ENCODE results near the gene CREBL2.

CREBL2 gene

DNA sequence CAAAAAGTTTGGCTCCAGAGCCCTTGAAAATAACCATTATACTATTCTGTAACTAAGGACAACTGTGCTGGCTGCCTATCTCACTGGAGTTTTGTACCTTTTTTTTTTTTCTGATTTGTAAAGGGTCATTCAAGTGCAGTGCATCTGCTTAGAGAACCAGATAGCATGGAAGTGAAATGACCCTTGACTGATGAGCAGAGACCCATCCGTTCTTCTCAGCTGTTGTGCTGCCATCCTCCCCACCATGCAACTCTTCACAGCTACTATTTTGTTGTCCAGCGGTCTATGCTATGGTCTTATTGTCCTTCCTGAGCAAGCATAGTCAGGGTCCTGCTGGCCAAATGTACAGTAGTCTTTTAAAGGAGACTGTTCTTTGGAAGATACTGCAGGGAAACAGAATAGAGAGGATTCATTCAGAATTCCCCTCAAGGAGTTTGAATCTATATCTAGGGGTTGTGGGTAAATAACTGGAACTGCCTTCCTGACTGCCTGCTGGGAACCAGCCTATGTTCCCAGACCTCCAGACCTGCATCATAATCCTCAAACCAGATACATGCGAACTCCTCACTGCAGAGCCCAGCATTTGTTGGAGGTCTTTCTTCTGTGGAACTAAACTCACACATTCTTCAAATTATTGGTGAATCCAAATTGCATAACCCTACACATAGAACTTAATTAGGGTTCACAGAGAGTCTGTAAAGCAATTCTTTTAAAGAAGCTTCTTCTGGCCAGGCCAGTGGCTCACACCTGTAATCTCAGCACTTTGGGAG is 43.2 kb downstream of the CREBL2 start:
- no peak overlapping the region for H3K27ac Mint-ChIP-seq
- H3K36me3 Mint-ChIP-seq, result no peaks in the 10 kb centered on the region
- ATAC-seq (ENCODE audit: low read depth) (no peak), DNase-seq (ENCODE audit: low spot score in 2 of 2) (no peak)
- H3K9me3 Mint-ChIP-seq, result peaks cover 3% of the 10 kb centered on the region
- peaks cover 2% of the 10 kb centered on the region for H3K27me3 Mint-ChIP-seq
- peaks cover 5% of the 10 kb centered on the region for H3K4me1 Mint-ChIP-seq
- no peak overlapping the region for H3K4me3 Mint-ChIP-seq

DNA sequence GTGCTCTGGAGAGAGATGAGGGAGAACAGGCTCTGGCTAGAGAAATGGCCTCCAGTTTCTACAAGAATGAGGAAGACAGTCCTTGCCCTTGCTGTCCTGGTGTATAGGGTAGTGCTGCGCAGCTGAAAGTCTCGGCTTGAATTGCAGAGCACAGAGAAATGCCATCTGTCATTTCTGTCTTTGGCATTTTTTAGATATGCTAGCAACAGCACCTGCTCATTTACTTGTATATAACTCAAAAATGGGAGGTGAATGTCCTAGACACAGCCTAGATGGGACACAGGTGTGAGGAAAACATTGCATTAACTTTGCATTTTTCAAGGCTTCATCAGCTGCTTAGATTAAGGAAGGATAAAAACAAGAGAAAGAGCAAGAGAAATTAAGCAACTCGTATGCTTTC is 48.5 kb downstream of the CREBL2 start:
- peaks cover 10% of the 10 kb centered on the region for H3K27me3 Mint-ChIP-seq
- no peak for DNase-seq (ENCODE audit: low spot score in 2 of 2)
- H3K27ac Mint-ChIP-seq, result no peak overlapping the region
- no peaks in the 10 kb centered on the region for H3K36me3 Mint-ChIP-seq
- H3K4me1 Mint-ChIP-seq, result peaks cover 9% of the 10 kb centered on the region
- no peaks in the 10 kb centered on the region for H3K9me3 Mint-ChIP-seq
- no peak overlapping the region for H3K4me3 Mint-ChIP-seq
- no peak for ATAC-seq (ENCODE audit: low read depth)

DNA sequence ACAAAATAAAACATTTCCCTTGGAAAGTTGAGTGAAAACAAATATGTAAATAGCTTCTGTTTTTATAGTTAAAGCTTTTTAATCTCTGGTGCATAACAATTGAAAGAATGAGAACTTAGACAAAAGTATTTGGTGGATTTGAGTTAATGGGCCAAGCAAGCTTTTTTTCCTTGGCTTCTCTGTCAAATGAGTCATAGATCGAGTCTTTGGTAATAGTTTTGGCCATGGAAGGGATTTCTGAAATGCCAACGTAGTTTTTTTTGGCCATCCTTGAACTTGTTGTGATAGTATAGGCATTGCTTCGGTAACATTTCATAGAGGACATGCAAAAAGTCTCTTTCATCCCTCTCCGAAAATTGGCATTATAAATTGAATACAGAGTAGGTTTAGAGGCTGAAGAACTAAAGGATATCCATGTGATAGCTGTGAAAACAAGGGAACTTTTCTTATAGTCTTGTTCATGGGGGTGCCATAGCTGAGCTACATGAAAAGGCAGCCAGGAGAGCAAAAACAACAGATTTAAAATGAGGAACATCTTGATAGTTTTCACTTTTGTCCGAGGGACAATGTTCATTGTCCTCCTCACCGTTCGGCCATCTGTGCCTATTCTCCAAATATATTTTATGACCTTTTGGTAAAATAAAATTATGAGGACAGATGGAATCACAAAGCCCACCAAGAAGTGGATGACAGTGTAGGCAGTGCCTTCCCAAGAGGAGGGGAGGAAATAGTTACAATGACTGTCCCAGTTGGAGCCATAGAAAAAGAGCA is 49.6 kb downstream of the CREBL2 start:
- Mint-ChIP-seq H3K4me1 (peaks cover 4% of the 10 kb centered on the region), H3K9me3 (no peaks in the 10 kb centered on the region), H3K27me3 (peaks cover 10% of the 10 kb centered on the region), H3K4me3 (no peak overlapping the region), H3K27ac (no peak overlapping the region), H3K36me3 (no peaks in the 10 kb centered on the region)
- ATAC-seq (ENCODE audit: low read depth) (no peak), DNase-seq (ENCODE audit: low spot score in 2 of 2) (no peak)

DNA sequence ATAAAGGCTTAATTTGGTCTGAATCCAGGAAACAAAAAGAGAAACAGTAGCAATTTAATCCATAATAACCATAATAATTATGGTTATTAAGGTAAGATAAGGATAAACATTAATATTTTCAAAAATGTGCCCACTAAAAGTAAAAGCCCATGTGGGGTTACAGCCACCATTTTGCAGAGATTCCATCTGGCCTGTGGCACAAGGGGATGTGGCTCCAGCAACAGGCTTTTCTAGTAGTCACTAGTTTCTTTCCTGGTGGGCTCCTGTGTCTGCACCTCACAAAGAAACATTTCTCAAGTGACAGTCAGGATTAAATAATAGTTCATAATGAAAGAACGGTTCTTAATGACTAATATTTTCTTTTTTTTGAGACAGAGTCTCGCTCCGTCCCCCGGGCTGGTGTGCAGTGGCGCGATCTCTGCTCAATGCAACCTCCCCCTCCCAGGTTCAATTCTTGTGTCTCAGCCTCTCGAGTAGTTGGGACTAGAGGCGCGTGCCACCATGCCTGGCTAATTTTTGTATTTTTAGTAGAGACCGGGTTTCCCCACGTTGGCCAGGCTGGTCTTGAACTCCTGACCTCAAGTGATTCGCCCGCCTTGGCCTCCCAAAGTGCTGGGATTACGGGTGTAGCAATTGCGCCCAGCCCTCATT is 52.1 kb downstream of the CREBL2 start:
- ATAC-seq (ENCODE audit: low read depth), result no peak
- no peak overlapping the region for H3K27ac Mint-ChIP-seq

DNA sequence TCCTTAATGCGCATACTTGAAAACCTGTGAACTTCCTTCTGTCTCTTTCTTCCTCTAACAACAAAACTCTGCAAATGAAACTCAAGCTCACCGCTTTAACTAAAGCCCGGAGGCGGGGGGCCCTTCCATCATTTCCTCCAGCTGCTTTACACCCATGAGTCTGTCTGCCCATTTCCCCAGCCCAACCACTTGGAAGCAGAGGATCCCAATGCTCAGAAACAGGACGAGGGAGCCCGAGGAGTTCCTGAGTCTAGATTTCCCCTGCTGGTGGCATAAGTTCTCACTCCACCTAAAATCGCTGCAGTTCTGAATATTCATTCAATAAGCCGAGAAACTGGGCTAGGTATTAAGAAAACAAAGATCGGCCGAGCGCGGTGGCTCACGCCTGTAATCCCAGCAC is 53.5 kb downstream of the CREBL2 start:
- H3K36me3 Mint-ChIP-seq, result no peaks in the 10 kb centered on the region
- H3K4me3 Mint-ChIP-seq, result no peak overlapping the region
- peaks cover 4% of the 10 kb centered on the region for H3K4me1 Mint-ChIP-seq
- peaks cover 8% of the 10 kb centered on the region for H3K27me3 Mint-ChIP-seq
- no peaks in the 10 kb centered on the region for H3K9me3 Mint-ChIP-seq
- ATAC-seq (ENCODE audit: low read depth), result no peak
- DNase-seq (ENCODE audit: low spot score in 2 of 2), result no peak
- no peak overlapping the region for H3K27ac Mint-ChIP-seq

More for the DNA sequence above, 52.1 kb downstream of the CREBL2 start:
- no peak overlapping the region for H3K4me3 Mint-ChIP-seq
- H3K27me3 Mint-ChIP-seq, result peaks cover 10% of the 10 kb centered on the region
- no peaks in the 10 kb centered on the region for H3K36me3 Mint-ChIP-seq
- no peaks in the 10 kb centered on the region for H3K9me3 Mint-ChIP-seq
- peaks cover 4% of the 10 kb centered on the region for H3K4me1 Mint-ChIP-seq
- DNase-seq (ENCODE audit: low spot score in 2 of 2), result no peak

- Mint-ChIP-seq H3K27ac (no peak overlapping the region), H3K36me3 (no peaks in the 10 kb centered on the region), H3K4me3 (no peak overlapping the region), H3K27me3 (no peaks in the 10 kb centered on the region), H3K9me3 (no peaks in the 10 kb centered on the region), H3K4me1 (peaks cover 7% of the 10 kb centered on the region)
- ATAC-seq (ENCODE audit: low read depth) (no peak), DNase-seq (ENCODE audit: low spot score in 2 of 2) (no peak)
Observed at GRCh38 chr12:12668005-12668404, 56.3 kb downstream of the CREBL2 start.

DNA sequence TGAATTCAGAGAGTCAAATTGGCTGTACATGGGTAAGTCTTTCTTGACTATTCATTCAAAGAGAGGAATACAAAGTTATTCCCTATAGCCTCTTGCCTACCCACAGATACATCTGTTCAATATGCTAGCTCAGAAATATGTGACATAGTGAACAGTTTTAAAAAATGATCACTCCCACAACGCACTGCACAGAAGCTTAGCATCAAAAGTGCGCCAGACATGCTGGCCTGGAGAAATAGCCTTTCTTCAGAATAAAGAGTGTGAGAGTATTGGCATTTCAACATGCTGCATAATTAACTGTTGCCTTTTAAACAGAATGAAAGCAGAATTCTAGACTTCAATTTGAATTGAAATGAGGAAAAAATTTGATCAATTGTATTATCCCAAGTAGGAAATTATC is 57.3 kb downstream of the CREBL2 start:
- H3K27me3 Mint-ChIP-seq, result no peaks in the 10 kb centered on the region
- DNase-seq (ENCODE audit: low spot score in 2 of 2) (no peak), ATAC-seq (ENCODE audit: low read depth) (no peak)
- no peak overlapping the region for H3K4me3 Mint-ChIP-seq
- no peak overlapping the region for H3K27ac Mint-ChIP-seq
- H3K36me3 Mint-ChIP-seq, result no peaks in the 10 kb centered on the region
- peaks cover 6% of the 10 kb centered on the region for H3K4me1 Mint-ChIP-seq
- no peaks in the 10 kb centered on the region for H3K9me3 Mint-ChIP-seq

GRCh38 chr12:12671850-12672660 is 60.4 kb downstream of the CREBL2 start:
- ATAC-seq (ENCODE audit: low read depth), result no peak
- no peaks in the 10 kb centered on the region for H3K27me3 Mint-ChIP-seq
- H3K4me1 Mint-ChIP-seq, result peaks cover 6% of the 10 kb centered on the region
- no peaks in the 10 kb centered on the region for H3K9me3 Mint-ChIP-seq
- no peak overlapping the region for H3K4me3 Mint-ChIP-seq
- DNase-seq (ENCODE audit: low spot score in 2 of 2), result no peak
- no peaks in the 10 kb centered on the region for H3K36me3 Mint-ChIP-seq
- no peak overlapping the region for H3K27ac Mint-ChIP-seq

GRCh38 chr12:12673296-12673695 is 61.6 kb downstream of the CREBL2 start:
- ATAC-seq (ENCODE audit: low read depth) (no peak), DNase-seq (ENCODE audit: low spot score in 2 of 2) (no peak)
- no peaks in the 10 kb centered on the region for H3K36me3 Mint-ChIP-seq
- H3K9me3 Mint-ChIP-seq, result no peaks in the 10 kb centered on the region
- H3K4me3 Mint-ChIP-seq, result no peak overlapping the region
- H3K4me1 Mint-ChIP-seq, result peaks cover 6% of the 10 kb centered on the region
- no peaks in the 10 kb centered on the region for H3K27me3 Mint-ChIP-seq
- H3K27ac Mint-ChIP-seq, result no peak overlapping the region

DNA sequence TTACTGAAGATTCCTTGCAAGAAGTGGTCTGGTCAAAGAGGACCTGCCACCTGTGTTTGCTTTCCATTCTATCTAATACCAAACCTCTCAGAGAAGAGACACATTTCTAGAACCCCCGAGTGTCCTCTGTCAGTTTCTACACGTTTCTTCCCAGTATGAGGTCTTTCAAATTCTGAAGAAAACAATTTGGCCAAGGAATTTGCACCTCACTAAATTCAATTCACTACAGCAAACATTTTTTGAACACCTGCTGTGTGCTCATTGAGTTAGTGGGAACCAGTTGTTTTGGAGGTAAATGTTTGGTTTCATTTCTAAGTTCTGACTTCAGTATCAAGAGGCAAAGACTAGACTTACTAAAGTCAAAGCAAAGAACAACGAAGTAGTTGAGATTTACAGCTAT is 64.9 kb downstream of the CREBL2 start:
- H3K4me3 Mint-ChIP-seq, result no peak overlapping the region
- DNase-seq (ENCODE audit: low spot score in 2 of 2) (no peak), ATAC-seq (ENCODE audit: low read depth) (no peak)
- H3K27me3 Mint-ChIP-seq, result no peaks in the 10 kb centered on the region
- no peaks in the 10 kb centered on the region for H3K36me3 Mint-ChIP-seq
- no peak overlapping the region for H3K27ac Mint-ChIP-seq
- H3K4me1 Mint-ChIP-seq, result peaks cover 4% of the 10 kb centered on the region
- no peaks in the 10 kb centered on the region for H3K9me3 Mint-ChIP-seq

DNA sequence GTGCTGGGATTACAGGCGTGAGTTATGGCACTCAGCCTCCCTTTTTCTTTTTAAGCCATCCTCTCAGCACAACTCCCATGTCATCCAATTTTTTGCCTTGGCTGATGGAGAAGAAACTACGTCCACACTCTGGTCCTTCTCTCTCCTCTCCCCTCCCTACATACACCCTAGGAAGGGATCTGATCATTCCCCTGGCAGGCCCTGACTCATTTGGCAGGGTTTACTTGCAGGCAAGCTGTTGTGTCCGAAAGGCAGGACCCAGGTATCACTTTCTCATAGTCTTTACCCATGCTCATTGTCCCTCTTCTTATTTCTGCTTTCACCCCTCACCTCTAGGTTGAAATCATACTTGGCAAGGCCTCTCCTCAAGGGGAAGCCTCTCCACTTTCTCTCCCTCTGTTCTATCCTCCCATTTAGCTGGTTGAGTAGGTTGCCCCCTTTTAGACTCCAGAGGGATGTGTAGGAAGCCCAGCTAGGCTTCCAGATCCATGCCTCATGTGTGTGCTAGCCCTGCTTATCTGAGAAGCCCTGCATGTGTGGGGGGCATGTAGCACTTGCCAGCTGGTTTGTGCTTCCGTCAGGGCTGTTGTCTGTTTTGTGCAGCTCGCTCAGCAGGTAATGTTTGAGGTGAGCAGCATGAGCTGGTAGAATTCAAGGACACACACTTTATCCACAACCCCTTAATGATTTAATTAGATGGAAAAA is 69.5 kb downstream of the CREBL2 start:
- peaks cover 2% of the 10 kb centered on the region for H3K27me3 Mint-ChIP-seq
- H3K36me3 Mint-ChIP-seq, result no peaks in the 10 kb centered on the region
- no peak overlapping the region for H3K27ac Mint-ChIP-seq
- H3K9me3 Mint-ChIP-seq, result no peaks in the 10 kb centered on the region
- H3K4me1 Mint-ChIP-seq, result no peaks in the 10 kb centered on the region
- ATAC-seq (ENCODE audit: low read depth), result no peak
- no peak overlapping the region for H3K4me3 Mint-ChIP-seq
- DNase-seq (ENCODE audit: low spot score in 2 of 2), result no peak

GRCh38 chr12:12682284-12682683 is 70.6 kb downstream of the CREBL2 start:
- no peaks in the 10 kb centered on the region for H3K36me3 Mint-ChIP-seq
- no peaks in the 10 kb centered on the region for H3K4me1 Mint-ChIP-seq
- DNase-seq (ENCODE audit: low spot score in 2 of 2) (no peak), ATAC-seq (ENCODE audit: low read depth) (no peak)
- peaks cover 2% of the 10 kb centered on the region for H3K27me3 Mint-ChIP-seq
- no peak overlapping the region for H3K4me3 Mint-ChIP-seq
- no peak overlapping the region for H3K27ac Mint-ChIP-seq
- H3K9me3 Mint-ChIP-seq, result no peaks in the 10 kb centered on the region

GRCh38 chr12:12683136-12683697 is 71.5 kb downstream of the CREBL2 start:
- peaks cover 2% of the 10 kb centered on the region for H3K27me3 Mint-ChIP-seq
- no peak overlapping the region for H3K27ac Mint-ChIP-seq
- no peaks in the 10 kb centered on the region for H3K9me3 Mint-ChIP-seq
- DNase-seq (ENCODE audit: low spot score in 2 of 2) (no peak), ATAC-seq (ENCODE audit: low read depth) (no peak)
- no peak overlapping the region for H3K4me3 Mint-ChIP-seq
- H3K4me1 Mint-ChIP-seq, result no peaks in the 10 kb centered on the region
- H3K36me3 Mint-ChIP-seq, result no peaks in the 10 kb centered on the region
